Ovary (tissue), 3 donors: ENCODE results near the gene APIP.

Experiments used
- CTCF ChIP-seq, 3 donors: fragments of 450-650 bp in 2 of 3; fragments of 200-600 bp in 1 of 3; IDR thresholded peaks; one replicate each; pipeline versions ENCODE4 v1.5.1 to v1.8.0; 2016 to 2022; ENCODE audit warnings: antibody characterized with exemption in 3 of 3, mild to moderate bottlenecking in 1 of 3
- POLR2A ChIP-seq: fragments of 450-650 bp; IDR thresholded peaks from one replicate; pipeline ENCODE4 v1.6.1; 2017; ENCODE audit warnings: antibody characterized with exemption, mild to moderate bottlenecking, moderate library complexity
- donor health status: DM: no; HTN: no; CAD: no.

GRCh38 chr11:34916843-34917770 is 928 bp upstream of the APIP start:
- TF ChIP-seq CTCF (IDR thresholded peaks at IDR 0.05) (no peak), POLR2A (no peak)
